T47D (cell line): ENCODE results near the gene HNRNPLL.
"Not testable (repeated sequence)": the region's sequence is repeated elsewhere in the genome, so short reads cannot be mapped to it uniquely, and the experiment has no call there.

Experiments used
- DNase-seq, 2 experiments: peaks; one replicate each; pipeline versions ENCODE4 v3.0.0 to v3.0.0-alpha.2; 2011 to 2012; ENCODE audit warnings: low read depth in 1 of 2, low spot score in 1 of 2
- JUND ChIP-seq: IDR thresholded peaks from 2 replicates; pipeline ENCODE4 v1.6.1; 2012; ENCODE audit warnings: low read depth
- in situ Hi-C: cut with HindIII; loops from 2 replicates; pipeline ENCODE4 v1.10.0; 2016; ENCODE audit warnings: low sequenced_read_pairs, low pct_unique_long_range_greater_than_20kb

HNRNPLL gene

GRCh38 chr2:38551171-38551570 is 51.6 kb downstream of the HNRNPLL start:
- no peak for TF ChIP-seq JUND
- DNase-seq = no peak
- in situ Hi-C loops = no loop called here

- in situ Hi-C loops = no loop called here
- no peak for DNase-seq
- TF ChIP-seq JUND = no peak
Observed at GRCh38 chr2:38549851-38550250, 52.9 kb downstream of the HNRNPLL start.

GRCh38 chr2:38549071-38549704 is 53.5 kb downstream of the HNRNPLL start:
- no peak for TF ChIP-seq JUND
- no peak for DNase-seq
- in situ Hi-C loops = no loop called here

- in situ Hi-C loops = no loop called here
- DNase-seq = no peak
- no peak for TF ChIP-seq JUND
Observed at GRCh38 chr2:38547791-38548190, 54.9 kb downstream of the HNRNPLL start.

- DNase-seq = no peak
- in situ Hi-C loops = no loop called here
Observed at GRCh38 chr2:38546585-38546984, 56.1 kb downstream of the HNRNPLL start.

GRCh38 chr2:38546064-38546463 is 56.7 kb downstream of the HNRNPLL start:
- TF ChIP-seq JUND = no peak
- DNase-seq = no peak
- in situ Hi-C loops = no loop called here

More at GRCh38 chr2:38546585-38546984, 56.1 kb downstream of the HNRNPLL start:
- TF ChIP-seq JUND = no peak

- in situ Hi-C loops, DNase-seq: not testable (repeated sequence)
Observed at GRCh38 chr2:38542248-38542631, 60.5 kb downstream of the HNRNPLL start.

GRCh38 chr2:38540580-38541286 is 62.0 kb downstream of the HNRNPLL start:
- DNase-seq = no peak
- TF ChIP-seq JUND = no peak
- in situ Hi-C loops = no loop called here

- no peak for DNase-seq
- no peak for TF ChIP-seq JUND
- in situ Hi-C loops = no loop called here
Observed at GRCh38 chr2:38539086-38539485, 63.6 kb downstream of the HNRNPLL start.

GRCh38 chr2:38537937-38538525 is 64.7 kb downstream of the HNRNPLL start:
- TF ChIP-seq JUND = no peak
- in situ Hi-C loops = no loop called here
- DNase-seq = no peak

- DNase-seq, in situ Hi-C loops: not testable (repeated sequence)
Observed at GRCh38 chr2:38537296-38537695, 65.4 kb downstream of the HNRNPLL start.

- no peak for TF ChIP-seq JUND
- DNase-seq = peak; percentile 42 to 71
- in situ Hi-C loops = no loop called here
Observed at GRCh38 chr2:38535744-38536506, 66.8 kb downstream of the HNRNPLL start.

GRCh38 chr2:38535404-38535743 is 67.4 kb downstream of the HNRNPLL start:
- in situ Hi-C loops = no loop called here
- DNase-seq = no peak
- TF ChIP-seq JUND = no peak
